Measurements from ENCODE around the gene ARHGEF28.
A peak's percentile ranks its signal among the peaks of the same experiment; 100 is the strongest.

The ARHGEF28 gene

DNA sequence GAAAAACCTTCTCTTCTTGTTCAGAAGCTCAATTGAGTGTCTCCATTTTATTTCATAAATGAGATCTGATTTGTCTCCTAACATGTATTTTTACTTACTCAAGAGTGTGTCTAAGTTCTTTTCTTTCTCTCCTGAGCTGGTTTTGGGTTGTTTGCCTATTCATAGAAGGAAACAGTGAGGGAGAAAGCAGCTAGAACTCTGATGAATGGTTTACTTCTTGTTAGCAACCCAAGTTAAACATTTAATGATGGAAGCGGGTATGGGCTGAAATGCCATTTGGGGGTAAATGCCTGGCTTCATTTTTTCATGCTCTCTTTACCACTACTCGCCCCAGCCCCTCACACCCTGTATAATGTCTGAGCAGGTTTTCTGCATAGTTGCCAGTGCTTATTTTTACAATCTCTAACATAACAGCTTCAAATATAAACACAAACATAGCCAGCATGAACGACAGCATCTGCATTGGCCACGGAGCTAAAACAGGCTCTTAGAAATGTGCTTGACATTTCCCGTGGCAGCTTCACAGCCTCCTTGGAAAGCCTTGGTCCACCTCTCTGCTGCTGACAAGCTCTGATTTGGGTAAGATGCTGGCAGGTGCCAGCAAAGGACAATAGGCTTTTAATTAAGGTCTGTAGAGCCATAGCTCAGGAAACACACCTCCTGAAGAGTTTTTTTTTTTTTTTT, 321.1 kb downstream of the ARHGEF28 start:
- DNase-seq: no peak
- intact Hi-C loops (cut with DNase I): no loop called here

DNA sequence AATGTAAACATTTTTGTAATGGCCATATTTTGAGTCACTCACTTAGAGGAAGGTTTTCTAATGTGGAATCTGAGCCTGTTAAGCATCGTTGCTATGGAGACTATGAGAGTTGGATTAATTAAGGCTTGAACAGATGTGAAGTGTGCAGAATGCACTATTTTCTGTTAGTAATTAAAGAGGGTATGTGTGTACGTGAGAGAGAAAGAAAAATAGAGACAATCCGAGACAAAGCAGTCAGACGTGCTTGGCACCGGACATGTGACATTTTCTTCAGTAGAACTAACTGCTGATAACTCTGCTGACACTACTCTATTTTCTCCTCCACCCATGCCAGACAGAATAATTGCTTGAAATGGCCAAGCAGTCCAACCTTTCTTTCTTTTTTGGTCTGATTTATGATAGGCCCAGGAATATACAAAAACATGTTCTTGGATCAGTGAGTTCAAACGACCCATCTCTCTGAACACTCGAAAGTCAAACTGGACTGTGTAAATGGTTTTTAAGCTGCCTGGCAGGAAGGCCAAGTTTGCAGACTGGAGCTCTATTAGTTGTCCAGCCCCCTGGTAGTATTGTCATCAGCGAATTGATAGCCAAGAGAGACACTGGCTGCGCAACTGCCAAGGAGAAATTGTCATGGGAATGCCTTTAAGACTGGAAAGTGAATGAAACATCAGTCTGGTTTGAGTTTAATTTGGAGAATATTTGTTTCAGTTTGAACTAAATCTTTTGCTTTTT, 322.1 kb downstream of the ARHGEF28 start:
- intact Hi-C loops (cut with DNase I): no loop called here
- no peak for DNase-seq

DNA sequence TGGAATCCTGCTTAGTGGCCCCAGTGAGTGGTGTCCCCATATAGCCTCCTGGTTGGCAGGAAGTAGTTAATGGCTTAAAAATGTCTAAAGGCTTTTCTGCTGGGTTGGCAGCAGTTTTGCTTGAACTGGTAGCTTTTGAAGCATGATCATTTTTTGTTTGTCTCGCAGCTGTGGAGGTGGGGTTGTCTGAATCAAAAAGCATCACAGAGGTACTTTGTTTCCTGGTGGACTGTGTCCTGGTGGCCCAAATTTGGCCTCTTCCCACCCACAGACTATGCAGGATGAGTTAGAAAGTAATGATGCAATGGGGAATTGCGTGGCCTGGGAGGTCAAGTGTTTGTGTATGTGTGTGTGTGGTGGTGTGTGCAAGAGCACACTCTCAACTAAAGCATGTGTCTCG, 322.7 kb downstream of the ARHGEF28 start:
- intact Hi-C loops (cut with DNase I): no loop called here
- no peak for DNase-seq

DNA sequence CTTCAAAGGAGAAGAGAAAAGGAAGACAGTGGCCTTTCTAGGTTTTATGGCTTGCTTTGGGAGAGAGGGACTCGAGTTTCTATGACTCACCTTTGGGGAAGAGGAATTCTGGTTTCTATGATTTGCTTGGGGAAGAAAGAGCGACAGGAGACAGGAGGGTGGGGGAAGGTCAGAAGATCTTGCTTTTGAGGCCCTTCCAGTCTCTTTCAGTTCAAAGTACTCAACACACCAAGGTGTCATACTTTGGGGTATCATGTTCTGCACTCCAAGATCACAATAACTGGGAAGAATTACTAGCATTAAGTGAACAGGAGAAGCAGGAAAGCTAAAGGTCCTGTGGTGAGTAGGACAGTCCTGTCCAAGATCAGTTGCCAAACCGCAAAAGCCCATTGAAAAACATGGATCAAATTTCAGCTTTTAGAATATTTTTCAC, 324.5 kb downstream of the ARHGEF28 start:
- intact Hi-C loops (cut with DNase I): no loop called here
- DNase-seq: no peak

DNA sequence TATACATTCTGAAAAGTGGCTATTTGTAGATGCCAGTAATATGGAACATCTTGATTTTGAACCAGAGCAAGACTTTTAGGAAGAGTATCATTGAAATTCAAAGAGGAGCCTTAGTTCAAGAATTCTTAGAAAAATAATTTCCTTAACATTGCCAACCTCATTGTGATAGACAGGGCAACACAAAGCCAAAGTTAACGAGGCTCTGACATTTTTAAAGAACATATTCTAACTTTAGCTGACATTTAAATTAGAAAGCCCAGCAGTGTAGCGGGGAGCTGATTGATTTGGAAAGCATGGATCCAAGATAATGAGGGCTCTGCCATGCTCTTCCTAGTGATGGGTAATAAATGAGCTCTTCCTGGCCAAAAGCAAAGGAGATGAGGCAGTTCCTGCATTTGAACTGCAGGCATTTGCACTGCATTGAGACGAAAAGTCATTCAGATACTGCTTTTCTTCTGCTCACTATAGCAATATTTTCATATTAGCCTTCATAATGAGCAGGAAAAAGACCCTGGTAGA, 325.0 kb downstream of the ARHGEF28 start:
- intact Hi-C loops (cut with DNase I): no loop called here
- DNase-seq: no peak

DNA sequence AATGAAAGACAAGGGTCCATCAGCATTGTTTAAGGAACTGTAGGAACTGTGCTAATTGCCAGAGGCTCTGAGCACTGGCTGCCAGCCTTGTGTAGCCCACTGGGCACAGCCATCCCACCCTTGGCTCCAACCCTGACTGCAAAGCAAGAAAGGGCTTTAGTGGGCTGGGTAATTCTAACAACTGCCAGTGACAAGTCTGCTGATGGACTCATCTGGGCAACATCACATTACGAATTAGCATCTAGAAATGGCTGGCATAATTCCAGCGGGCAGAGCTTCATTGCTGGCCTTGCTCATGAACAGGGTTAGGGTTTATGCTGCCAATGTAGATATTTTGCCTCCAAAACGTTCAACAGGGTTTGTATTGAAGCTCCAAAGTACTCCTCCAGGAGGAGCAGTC, 326.9 kb downstream of the ARHGEF28 start:
- no peak for DNase-seq
- intact Hi-C loops (cut with DNase I): no loop called here

DNA sequence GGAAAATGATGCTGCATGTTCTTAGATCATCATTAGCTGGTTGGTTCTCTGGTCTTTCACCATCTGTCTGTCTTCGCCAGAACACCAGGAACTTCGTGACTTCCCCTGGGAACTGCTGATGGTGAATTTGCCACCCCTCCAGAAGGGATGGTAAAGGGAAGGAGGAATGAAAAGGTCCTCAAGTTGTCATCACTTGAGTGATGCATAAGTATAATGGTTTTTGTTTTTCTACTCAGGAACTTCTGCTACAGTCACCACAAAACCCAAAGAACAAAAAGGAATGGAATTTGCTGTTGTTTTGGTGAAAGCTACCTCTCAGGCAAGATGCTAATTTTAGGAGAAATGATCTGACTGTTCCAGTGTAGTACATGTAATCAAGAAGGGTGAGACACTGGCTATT, 328.4 kb downstream of the ARHGEF28 start:
- no peak for DNase-seq
- intact Hi-C loops (cut with DNase I): no loop called here

DNA sequence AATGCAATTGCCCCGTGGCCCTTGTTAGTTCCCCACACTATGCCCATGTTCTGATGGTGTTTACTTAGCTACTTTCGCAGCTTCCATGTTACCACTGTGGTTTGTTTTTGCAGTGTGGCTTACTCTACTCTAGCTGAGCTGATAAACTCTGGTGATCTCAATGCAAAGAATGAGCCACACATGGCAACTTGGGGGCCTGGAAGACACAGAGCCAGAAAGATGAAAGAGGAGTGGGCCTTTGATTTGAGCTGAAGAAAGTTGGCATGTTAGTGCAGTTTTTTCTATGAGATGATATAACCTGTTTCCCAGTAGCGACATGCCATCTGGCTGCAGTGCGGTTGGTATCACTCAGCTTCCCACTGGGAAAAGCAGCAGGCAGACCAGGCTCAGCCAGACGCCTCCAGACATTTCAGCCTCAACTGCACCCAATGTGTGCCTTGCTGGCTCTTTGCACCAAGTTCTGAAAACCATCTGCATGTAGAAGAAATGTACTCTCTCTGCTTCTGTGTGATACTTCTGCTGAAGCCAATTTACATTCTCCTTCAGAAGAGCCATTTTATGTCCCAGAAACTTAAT, 329.4 kb downstream of the ARHGEF28 start:
- DNase-seq: peak in 9 of 10 donors; percentile 19 to 94 (median 72)

DNA sequence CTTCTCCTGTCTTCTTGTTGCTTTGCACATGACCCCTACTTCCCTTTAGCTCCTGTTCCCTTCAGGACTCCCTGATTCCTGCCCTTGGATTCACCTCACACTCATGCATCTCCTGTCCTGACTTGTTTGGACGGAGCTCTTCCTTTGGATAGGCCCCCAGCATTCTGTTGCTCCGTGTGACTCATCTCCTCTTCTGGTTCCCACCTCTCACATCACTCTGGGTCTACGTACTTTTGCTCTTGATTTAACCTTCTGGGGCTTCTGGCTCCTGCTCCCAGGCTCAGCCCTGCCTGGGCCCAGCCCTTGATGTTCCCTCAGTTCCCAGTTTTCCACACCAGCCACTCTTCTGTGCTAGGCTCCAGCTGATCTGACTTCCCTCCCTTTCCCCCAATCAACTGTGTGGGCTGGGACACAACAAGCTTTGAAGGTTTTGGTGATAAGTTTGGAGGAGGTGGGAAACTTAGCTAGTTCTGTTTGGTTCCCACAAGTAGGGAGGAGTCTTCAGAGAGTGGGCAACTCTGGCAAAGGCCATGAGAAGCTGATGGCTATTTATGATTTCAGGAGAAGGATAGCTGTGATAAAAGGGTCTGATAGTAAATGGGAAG, 331.5 kb downstream of the ARHGEF28 start:
- intact Hi-C loops (cut with DNase I): no loop called here
- no peak for DNase-seq

More for the DNA sequence above, 329.4 kb downstream of the ARHGEF28 start:
- intact Hi-C loops (cut with DNase I): no loop called here

DNA sequence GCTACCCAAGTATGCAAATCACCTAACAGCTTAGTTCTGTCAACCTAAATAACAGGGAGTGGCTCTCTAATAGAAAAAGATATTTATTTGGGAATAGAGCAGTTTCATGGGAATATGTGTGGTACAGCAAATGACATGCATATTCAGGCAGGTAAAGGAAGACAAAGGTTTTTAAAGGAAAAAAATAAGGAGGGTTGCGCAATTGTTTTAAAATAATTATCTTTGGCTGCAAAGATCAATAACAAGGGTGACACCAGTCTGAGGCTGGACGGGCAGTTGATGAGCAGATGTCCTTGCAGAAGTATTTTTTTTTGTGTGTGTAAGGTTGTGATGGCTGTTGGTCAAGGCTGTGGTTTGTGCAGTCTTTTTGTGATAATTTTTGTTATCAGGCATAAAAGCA, 332.0 kb downstream of the ARHGEF28 start:
- intact Hi-C loops (cut with DNase I): no loop called here
- no peak for DNase-seq

DNA sequence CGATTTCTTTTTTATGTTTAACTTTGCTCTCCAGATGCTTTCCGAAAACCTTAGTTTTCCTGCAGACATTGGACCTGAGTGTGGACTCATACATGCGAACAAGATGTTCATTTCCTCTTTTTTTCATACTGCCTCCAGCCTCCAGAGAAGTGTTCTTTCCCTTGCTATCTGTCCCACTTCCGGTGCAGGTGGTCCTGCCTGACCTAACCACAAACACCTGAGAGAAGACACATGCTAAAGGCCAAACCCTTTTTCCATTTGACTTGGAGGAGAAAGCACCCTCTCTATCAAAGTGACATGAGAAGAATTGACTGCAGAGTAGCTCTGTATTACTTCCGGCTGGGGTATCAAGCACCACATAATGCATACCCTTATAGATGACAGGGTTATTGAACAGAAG, 334.0 kb downstream of the ARHGEF28 start:
- intact Hi-C loops (cut with DNase I): no loop called here
- DNase-seq: no peak

DNA sequence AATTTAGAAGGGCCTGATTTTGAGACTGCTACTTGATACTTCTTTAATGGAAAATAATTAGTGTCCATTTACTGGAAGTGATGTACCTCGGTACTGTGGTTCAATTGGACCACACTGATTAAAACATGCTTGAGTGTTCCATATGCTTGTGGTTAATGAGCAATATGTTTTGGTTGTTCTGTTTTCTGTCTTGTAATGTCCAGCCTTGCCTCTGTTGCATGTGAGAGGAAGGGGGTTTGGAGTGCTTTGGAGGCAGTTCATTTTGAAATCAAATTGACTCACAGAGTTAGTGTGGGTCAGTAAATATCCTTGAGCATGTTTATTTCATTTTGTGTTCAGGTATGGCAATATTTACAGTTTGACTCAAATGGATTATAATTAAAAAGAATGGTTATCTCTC, 334.4 kb downstream of the ARHGEF28 start:
- intact Hi-C loops (cut with DNase I): no loop called here
- DNase-seq: no peak

DNA sequence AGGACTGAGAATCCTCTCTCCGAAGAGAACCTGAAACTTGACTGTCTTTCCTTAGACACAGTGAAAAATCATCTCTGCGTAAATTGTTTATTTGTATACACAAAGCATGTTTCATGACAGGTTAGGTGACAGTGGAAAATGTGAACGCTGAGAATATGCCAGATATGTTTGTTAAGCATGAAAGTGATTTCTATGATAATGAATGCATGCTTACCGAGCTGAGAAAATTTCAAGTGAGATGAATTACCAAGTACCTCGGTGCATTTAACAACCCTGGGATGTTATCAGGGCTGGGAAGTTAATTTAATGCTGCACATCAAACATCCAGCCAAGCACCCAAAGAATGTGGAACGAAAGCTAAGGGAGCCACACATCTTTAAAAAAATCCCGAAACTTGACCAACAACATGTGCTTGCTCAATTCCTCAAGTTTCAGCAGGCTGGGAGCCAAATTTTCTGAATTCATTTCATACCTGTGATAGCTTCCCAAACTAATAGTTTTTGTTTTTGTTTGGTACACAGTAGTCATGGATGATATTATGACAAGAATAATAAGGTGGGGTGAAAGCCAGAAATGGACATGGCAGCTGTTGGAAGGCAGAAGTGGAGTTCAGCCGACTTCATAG, 336.9 kb downstream of the ARHGEF28 start:
- DNase-seq: no peak
- intact Hi-C loops (cut with DNase I): no loop called here

DNA sequence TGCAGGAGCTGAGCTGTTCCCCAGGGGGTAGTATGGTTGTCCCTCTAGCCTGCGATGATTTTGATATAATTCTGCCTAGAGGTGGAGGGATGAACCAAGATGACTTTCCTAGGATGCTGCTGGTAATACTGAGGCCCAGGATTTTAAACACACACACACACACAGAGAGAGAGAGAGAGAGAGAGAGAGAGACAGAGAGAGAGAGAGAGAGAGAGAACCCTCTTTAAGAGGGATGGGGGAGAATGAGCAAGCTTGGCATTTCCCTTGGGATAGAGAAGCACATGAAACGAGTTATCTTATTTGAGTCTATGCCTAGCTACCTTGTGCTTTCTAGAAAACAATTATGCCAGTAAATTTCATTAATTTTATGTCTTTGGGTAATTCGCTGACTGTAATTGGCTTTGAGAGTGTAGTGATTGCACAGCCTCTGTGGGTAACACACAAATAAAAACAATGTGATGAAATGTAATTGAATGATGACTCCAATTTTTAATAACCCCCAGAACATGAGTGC, 338.4 kb downstream of the ARHGEF28 start:
- intact Hi-C loops (cut with DNase I): no loop called here
- DNase-seq: no peak

DNA sequence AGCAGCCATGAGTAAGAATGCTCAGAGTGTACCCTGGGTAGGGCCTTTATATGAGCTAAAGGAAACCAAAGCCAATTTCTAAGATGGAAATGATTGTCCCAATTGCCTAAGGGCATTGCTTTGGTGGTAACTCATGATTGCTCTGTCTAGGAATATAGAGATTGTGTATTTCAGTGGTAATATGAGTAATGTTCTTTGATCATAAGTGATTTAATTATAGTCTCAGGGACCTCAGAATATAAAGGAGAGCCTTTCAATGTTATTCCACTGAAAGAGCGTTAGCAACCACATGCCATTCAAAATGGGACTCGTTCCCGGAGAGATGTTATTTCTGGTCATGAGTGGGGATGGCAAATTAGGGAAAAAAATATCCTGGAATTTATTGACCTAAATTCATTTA, 340.5 kb downstream of the ARHGEF28 start:
- intact Hi-C loops (cut with DNase I): no loop called here
- no peak for DNase-seq

DNA sequence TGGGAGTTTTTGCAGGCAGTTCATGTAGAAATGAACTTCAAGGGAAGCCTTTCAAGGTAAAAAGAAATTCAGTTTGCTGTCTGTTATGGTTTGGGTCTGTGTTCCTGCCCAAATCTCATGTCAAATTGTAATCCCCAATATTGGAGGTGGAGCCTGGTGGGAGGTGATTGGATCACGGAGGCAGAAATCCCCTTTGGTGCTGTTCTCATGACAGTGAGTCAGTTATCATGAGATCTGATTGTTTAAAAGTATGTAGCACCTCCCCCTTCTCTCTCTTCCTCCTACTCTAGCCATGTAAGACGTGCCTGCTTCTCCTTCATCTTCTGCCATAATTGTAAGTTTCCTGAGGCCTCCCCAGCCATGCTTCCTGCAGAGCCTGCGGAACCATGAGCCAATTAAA, 341.4 kb downstream of the ARHGEF28 start:
- no peak for DNase-seq
- intact Hi-C loops (cut with DNase I): no loop called here

DNA sequence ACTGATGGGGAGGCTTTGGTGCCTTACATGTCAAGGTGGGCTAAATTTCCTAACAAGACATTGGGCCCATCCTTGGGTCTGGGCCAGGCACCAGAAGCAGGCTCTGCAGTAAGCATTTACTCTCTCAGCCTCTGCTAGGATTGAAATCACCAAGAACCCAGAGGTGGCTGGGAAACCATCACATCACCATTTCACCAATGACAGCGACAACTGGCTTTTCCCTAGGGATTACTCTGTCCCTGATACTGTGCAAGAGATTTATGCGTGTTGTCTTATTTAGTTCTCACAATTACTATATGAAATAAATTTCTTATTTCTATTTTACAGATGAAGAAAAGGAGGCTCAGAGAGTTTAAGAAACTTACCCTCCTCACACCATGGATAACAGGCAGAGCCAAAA, 342.2 kb downstream of the ARHGEF28 start:
- DNase-seq: no peak
- intact Hi-C loops (cut with DNase I): no loop called here

DNA sequence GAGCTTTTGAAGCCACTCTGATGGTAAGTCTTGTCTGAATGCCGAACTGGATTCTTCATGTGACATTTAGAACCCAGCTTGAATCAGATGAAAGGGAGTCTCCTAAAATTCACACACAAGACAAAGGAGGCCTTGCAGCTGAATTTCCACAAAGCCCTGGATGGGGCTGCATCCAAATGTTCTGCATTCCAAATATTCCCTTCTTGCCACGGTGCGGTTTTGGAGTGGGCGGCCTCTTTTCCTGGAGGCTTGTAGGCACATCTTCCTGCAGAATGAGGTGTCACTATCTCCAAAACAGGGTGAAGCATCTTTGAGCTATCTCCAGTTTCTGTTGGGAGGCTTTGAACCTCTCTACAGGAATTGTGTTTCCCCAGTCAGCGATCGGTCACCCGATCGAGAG, 342.7 kb downstream of the ARHGEF28 start:
- intact Hi-C loops (cut with DNase I): no loop called here
- DNase-seq: peak in 8 of 10 donors; percentile 43 to 90 (median 64)

DNA sequence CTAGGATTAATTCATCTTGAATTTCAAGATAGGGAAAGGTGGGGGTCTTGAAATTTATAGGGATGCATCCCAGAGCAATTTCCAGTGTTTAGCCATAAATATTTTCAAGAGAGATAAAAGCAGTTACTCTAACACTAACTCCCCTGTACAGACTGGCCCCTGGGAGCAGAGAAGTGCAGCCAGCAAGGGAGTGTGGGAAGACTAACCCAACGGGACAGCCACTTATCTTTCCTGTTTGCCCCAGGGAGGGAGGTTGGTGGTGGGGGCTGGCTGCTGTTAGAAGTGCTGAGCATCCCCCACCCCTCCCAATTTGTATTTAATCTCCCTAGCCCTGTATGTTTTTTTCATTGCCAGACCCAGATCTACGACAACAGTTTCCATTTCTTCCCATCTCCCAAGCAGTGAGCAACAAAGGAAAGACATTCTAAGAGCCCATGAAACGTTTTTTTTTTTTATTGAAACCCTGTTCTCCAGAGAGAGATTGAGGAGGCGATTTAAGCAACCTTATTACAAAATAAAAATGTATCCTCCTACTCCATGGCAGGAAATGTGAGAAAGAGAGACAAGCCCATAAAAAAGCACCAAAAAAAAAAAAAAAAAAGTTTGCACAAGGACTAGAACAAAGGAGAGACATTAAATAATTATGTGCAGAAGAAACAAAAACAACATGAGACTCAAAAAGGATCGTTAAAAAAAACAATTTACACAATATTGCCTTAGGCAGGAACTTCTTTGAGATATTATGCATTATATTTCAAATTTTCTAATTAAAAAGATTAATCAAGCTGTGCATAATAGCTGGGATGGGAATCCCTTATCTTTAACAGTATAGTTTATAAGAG, 343.4 kb downstream of the ARHGEF28 start:
- intact Hi-C loops (cut with DNase I): no loop called here
- no peak for DNase-seq

DNA sequence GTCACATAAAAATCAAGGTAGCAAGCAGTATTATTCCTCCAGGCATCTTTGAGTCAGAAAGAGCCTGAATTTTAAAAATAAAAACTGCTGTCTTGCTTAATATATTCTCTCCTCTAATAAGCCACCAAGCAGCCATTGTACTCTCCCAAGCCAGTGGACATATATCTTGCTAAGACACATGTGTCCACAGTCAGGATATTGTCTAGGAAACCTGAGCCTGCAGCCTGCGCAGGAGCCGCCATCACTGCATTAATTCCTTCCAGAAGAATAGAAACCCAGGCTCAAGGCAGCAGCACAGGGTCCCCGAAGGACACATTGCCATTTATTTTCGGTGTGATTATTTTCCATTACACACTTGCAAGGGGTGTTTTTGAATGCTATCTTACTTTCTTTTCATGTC, 345.3 kb downstream of the ARHGEF28 start:
- intact Hi-C loops (cut with DNase I): no loop called here
- DNase-seq: no peak

Measured in posterior cingulate gyrus (tissue), 11 donors.